Renal cortex interstitium (tissue), 11 donors: ENCODE measurements around the gene TACR2. TPM values are rescaled to one million over a fixed set of nuclear protein-coding genes. Genes with fewer than 3 reads are reported as not detected.
"Not testable (repeated sequence)": the region's sequence is repeated elsewhere in the genome, so short reads cannot be mapped to it uniquely, and the experiment has no call there.

Source experiments
- DNase-seq, 11 donors: peaks; one replicate each; pipeline ENCODE4 v3.0.0-alpha.2; 2013; ENCODE audit warnings: low read depth in 9 of 11, low spot score in 4 of 11; ENCODE audit errors: extremely low read depth in 1 of 11
- polyA plus RNA-seq, 3 donors: library from polyadenylated mRNA; unstranded; fragments of 120-200 nt; gene quantifications; one replicate each; pipeline ENCODE4 v1.2.1, GENCODE V29; 2013; ENCODE audit not compliant: insufficient read length in 3 of 3

TACR2 gene
- polyA plus RNA-seq, 3 donors, result 0.18 to 0.47 TPM; not detected in 1

GRCh38 chr10:69452676-69453415 is 36.1 kb upstream of the TACR2 start:
- DNase-seq, result no peak

- no peak for DNase-seq
These were observed 35.1 kb upstream of the TACR2 start for GRCh38 chr10:69451784-69452251.

GRCh38 chr10:69451209-69451783 is 34.6 kb upstream of the TACR2 start, which contains the start of gene TSPAN15:
Gene TSPAN15, plus strand, starts transcription at chr10:69451465. Its CDS starts 130 bp downstream, at chr10:69451595.
- DNase-seq, result peak in 10 of 11 donors; percentile 59 to 86 (median 80)

- DNase-seq, result not testable (repeated sequence)
These were observed 33.7 kb upstream of the TACR2 start for GRCh38 chr10:69450395-69450794.

- DNase-seq, result peak in 2 of 11 donors; percentile 32 to 51
These were observed 33.1 kb upstream of the TACR2 start for GRCh38 chr10:69449841-69450240.

GRCh38 chr10:69446650-69447151 is 30.0 kb upstream of the TACR2 start:
- no peak for DNase-seq

- no peak for DNase-seq
These were observed 29.5 kb upstream of the TACR2 start for GRCh38 chr10:69446229-69446628.

GRCh38 chr10:69445041-69445440 is 28.3 kb upstream of the TACR2 start:
- DNase-seq, result no peak

GRCh38 chr10:69443354-69443753 is 26.6 kb upstream of the TACR2 start:
- DNase-seq, result no peak

GRCh38 chr10:69439813-69440506 is 23.2 kb upstream of the TACR2 start:
- no peak for DNase-seq

GRCh38 chr10:69439350-69439739 is 22.6 kb upstream of the TACR2 start:
- DNase-seq, result no peak

- DNase-seq, result no peak
These were observed 22.0 kb upstream of the TACR2 start for GRCh38 chr10:69438536-69439349.

GRCh38 chr10:69437321-69438259 is 20.9 kb upstream of the TACR2 start:
- DNase-seq, result no peak

- no peak for DNase-seq
These were observed 19.3 kb upstream of the TACR2 start for GRCh38 chr10:69435966-69436520.

- no peak for DNase-seq
These were observed 18.2 kb upstream of the TACR2 start for GRCh38 chr10:69434926-69435325.

- no peak for DNase-seq
These were observed 17.5 kb upstream of the TACR2 start for GRCh38 chr10:69434169-69434568.

GRCh38 chr10:69428165-69428564 is 11.4 kb upstream of the TACR2 start:
- no peak for DNase-seq

GRCh38 chr10:69426376-69426727 is 9.6 kb upstream of the TACR2 start:
- no peak for DNase-seq
